ENCODE results near the gene NAGLU.

GRCh38 chr17:42559075-42559474 lies 23.0 kb downstream of the NAGLU start:
- TF ChIP-seq POLR2A (IDR thresholded peaks at IDR 0.05) = no peak
- no peak for TF ChIP-seq CTCF (IDR thresholded peaks at IDR 0.05 in 4 of 5, conservative IDR thresholded peaks at IDR 0.05 in 1 of 5)
